ENCODE measurements around the gene REXO5. TPM values are rescaled to one million over a fixed set of nuclear protein-coding genes. Genes with fewer than 3 reads are reported as not detected.

Gene REXO5
- total RNA-seq, 1 donor from 2014 or later = 2.4 TPM

- DNase-seq (ENCODE audit: low read depth in 2 of 2) = peak; percentile 25 to 47
These were observed 65.9 kb downstream of the REXO5 start for GRCh38 chr16:20871941-20872815.

- no peak for DNase-seq (ENCODE audit: low read depth in 2 of 2)
These were observed 67.0 kb downstream of the REXO5 start for GRCh38 chr16:20873331-20873730.

GRCh38 chr16:20874088-20874581 is 67.8 kb downstream of the REXO5 start:
- no peak for DNase-seq (ENCODE audit: low read depth in 2 of 2)

GRCh38 chr16:20875355-20875650 is 69.0 kb downstream of the REXO5 start:
- no peak for DNase-seq (ENCODE audit: low read depth in 2 of 2)

DNA sequence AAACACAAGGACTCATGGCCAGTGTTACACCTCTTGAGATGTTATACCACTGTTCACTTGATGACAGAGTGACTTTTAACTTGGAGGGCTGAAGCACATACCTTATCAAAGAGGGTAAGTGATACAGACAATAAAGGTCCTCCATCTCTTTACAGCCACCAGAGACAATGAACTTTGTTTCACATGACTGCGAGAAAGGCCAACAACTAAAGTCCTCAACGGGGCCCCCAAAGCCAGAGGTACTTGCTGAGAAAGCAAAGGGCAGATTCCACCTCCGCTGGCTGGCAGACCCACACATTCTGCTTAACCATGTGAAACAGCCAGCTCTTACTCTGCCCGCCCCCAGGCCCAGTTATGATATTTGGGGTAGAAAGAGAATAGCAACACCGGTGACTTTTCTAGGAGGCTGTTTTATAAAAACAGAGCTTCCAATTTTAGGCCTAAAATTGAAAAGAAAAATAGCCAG is 72.4 kb downstream of the REXO5 start:
- DNase-seq (ENCODE audit: low read depth in 2 of 2) = peak in 1 of 2 donors; percentile 43

DNA sequence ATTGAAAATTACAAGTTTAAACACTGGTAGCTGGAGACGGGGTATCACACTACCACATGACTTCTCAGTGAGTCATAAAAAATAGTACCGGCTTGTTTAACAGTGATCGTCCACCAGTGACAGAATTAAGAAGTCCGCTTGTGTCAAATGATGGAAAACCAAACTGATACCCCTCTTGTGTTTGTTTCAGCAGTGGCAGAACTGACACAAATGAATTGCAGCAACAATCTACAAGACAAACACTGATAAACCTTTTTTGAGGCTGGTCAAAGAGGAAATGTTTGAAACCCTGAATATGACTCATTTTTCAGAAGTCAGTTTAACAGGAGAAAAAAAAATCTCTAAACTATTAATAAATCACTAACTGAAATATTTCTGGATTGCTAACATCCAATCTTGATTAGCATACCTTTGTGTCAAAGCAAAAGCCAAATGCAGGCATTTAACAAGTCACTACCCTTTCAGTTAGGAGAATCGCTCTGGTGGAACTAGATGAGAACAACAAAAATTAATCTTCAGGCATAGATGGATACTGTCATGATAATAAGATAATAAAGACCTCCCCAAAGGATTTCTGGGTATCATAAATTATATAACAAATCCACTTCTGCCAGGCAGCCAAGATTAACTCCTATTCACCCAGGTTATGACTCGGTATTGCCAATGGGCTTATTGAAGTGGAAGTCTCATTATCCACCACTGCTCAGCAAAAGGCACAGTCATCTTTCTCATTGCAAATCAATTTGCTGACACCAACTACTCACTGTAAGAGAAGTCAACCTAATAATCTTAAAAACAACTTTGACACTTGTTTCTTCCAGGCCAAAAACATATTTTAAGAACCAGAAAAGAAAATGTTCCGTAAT is 73.1 kb downstream of the REXO5 start:
- peak; percentile 47 to 62 for DNase-seq (ENCODE audit: low read depth in 2 of 2)

DNA sequence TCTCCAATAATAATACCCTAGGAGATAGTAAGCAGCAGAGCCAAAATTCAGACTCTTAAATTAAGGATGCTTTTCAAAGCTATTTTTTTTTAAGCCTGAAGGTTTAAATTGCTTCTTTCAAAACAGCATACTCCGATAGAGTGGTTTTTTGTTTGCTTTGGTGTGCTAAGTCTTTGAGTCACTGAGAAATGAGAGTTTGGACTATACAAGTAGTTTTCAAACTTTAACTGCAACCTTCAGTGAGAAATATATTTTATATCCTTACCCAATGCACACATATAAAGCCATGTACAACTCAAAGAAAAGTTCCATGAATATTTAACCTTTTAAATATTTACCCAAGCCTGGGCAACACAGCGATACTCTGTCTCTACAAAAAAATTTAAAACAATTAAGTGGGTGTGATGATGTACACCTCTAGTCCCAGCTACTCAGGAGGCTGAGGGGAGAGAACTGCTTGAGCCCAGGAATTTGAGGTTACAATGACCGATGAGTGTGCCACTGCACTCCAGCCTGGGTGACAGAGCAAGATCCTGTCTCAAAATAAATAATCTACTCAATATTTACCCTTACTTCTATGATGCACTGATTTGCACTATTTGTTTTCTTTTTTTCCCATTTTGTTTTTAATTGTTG is 74.7 kb downstream of the REXO5 start:
- DNase-seq (ENCODE audit: low read depth in 2 of 2) = no peak

- no peak for DNase-seq (ENCODE audit: low read depth in 2 of 2)
These were observed 75.2 kb downstream of the REXO5 start for GRCh38 chr16:20881503-20881878.

DNA sequence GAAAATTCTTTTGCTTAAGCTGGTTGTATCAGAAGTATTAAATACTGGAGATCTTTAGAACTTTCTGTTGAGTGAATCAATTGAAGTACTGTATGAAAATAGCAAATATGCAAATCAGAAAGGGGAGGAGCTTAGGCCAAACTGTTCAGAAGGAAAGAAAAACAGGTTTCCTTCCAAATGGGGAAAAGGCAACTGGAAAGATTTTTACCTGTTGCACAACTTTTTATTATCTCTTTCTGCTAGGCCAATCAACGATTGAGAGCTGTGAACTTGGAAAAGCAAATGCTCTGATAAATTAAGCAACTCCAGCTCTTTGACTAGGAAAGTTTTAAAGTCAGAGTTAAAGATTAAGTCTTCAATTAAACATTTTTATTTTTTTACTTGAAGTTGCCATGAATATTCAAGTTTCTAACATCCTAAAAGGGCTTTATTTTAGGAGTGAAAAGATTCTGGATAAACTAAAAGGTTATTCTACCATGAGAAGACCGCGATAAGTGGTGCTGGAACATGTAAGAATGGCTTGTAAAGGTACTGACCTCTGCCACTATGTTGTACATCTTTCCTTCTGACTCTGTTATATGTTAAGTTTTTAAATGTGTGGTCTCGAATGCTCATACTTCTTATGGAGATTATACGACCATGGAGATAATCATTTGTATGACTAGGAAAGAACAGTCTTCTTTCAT is 77.4 kb downstream of the REXO5 start:
- DNase-seq (ENCODE audit: low read depth in 2 of 2) = peak in 1 of 2 donors; percentile 80

- peak in 1 of 2 donors; percentile 32 for DNase-seq (ENCODE audit: low read depth in 2 of 2)
These were observed 77.9 kb downstream of the REXO5 start for GRCh38 chr16:20884240-20884556.

DNA sequence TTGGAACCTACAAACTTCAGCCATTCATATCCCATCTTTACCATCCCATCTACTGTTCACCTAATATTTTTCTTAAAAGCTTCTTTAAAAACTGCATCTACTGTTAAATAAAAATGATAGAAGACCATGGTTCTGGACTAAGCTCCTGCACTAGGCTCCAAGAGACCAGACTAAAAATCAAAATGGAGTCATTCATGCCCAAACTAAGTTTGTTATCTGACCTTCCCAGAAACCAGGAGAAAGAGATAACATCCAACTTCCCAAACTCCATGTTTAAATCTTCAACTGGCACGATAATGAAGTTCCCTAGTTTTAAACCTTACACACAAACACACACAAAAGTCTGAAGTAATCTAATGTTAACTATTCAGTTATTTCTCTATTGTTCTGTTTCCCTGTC is 80.0 kb downstream of the REXO5 start:
- DNase-seq (ENCODE audit: low read depth in 2 of 2) = no peak

DNA sequence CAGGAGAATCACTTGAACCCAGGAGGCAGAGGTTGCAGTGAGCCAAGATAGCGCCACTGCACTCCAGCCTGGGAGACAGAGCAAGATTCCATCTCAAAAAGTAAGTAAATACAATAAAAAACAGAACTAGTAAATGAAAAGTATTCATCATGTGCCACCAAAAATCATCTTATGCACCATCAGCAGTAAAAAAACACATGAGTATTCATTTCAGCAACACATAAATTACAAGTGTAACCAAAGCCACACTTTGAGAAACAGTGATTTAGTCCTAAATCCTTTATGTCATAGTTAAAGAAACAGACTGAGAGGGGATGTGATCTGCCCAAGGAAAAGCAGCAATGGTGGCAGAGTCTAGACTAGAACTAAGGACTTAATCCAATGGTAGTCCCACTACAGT is 80.9 kb downstream of the REXO5 start:
- DNase-seq (ENCODE audit: low read depth in 2 of 2) = no peak

- no peak for DNase-seq (ENCODE audit: low read depth in 2 of 2)
These were observed 83.4 kb downstream of the REXO5 start for GRCh38 chr16:20889625-20890275.

GRCh38 chr16:20894388-20894787 is 88.1 kb downstream of the REXO5 start:
- no peak for DNase-seq (ENCODE audit: low read depth in 2 of 2)

DNA sequence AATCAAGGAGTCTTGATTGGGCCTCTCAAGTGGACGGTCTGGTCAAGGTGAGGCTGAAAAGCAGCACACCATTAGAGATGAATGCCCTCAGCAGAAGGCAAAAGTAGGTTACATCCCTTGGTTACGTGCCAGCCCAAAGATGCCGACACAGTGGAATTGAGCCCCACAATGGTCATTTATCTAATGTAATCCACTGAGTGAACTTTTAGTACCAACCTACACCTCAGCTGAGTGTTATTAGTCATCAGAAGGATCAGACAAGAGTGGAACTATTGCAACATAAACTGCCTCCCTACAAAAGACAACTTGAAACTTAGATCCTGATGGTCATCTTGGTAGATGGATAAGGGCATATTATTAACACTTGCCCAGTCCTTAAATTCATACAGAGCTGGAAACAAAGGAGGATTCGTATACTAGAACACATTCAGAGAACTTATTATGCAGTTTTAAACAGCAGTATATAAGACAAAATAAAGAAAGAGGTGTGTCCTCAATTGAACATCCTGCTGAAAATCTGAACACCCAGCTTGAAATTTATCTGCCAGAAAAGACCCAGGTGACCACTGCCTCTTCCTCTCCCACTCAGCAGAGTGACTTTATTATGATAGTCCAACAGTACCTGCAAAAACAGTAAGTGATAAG is 91.0 kb downstream of the REXO5 start:
- DNase-seq (ENCODE audit: low read depth in 2 of 2) = no peak

GRCh38 chr16:20897922-20898321 is 91.6 kb downstream of the REXO5 start:
- DNase-seq (ENCODE audit: low read depth in 2 of 2) = no peak

- DNase-seq (ENCODE audit: low read depth in 2 of 2) = peak in 1 of 2 donors; percentile 36
These were observed 92.7 kb downstream of the REXO5 start for GRCh38 chr16:20899071-20899470.

Data from lung microvascular endothelial cell (primary cell).